HG03025 (cell line): ENCODE data around the gene BANK1.

Source experiments
- ATAC-seq: cut with Tn5 transposase; IDR thresholded peaks from one replicate; pipeline ENCODE4 v1.9.1; 2021; ENCODE audit warnings: mild to moderate bottlenecking, moderate library complexity; ENCODE audit not compliant: unreplicated experiment, low FRiP score

Gene BANK1

GRCh38 chr4:101807351-101807750 is 16.8 kb downstream of the BANK1 start:
- ATAC-seq: peak; percentile 36

GRCh38 chr4:101813604-101814003 is 23.1 kb downstream of the BANK1 start:
- ATAC-seq: peak; percentile 93

- no peak for ATAC-seq
These were observed 27.8 kb downstream of the BANK1 start for GRCh38 chr4:101818362-101818761.

- no peak for ATAC-seq
These were observed 33.3 kb downstream of the BANK1 start for GRCh38 chr4:101823864-101824263.

GRCh38 chr4:101824500-101824899 is 34.0 kb downstream of the BANK1 start:
- no peak for ATAC-seq

GRCh38 chr4:101825953-101826352 is 35.4 kb downstream of the BANK1 start:
- no peak for ATAC-seq

- ATAC-seq: no peak
These were observed 41.3 kb downstream of the BANK1 start for GRCh38 chr4:101831816-101832215.

GRCh38 chr4:101833480-101833879 is 43.0 kb downstream of the BANK1 start:
- no peak for ATAC-seq

GRCh38 chr4:101835121-101835904 is 44.8 kb downstream of the BANK1 start:
- no peak for ATAC-seq

GRCh38 chr4:101843054-101843453 is 52.5 kb downstream of the BANK1 start:
- no peak for ATAC-seq

GRCh38 chr4:101846550-101846949 is 56.0 kb downstream of the BANK1 start:
- no peak for ATAC-seq

GRCh38 chr4:101850698-101851097 is 60.2 kb downstream of the BANK1 start:
- ATAC-seq: no peak

GRCh38 chr4:101851672-101852071 is 61.1 kb downstream of the BANK1 start:
- ATAC-seq: no peak

- peak; percentile 91 for ATAC-seq
These were observed 62.5 kb downstream of the BANK1 start for GRCh38 chr4:101853028-101853427.

GRCh38 chr4:101853691-101854090 is 63.2 kb downstream of the BANK1 start:
- ATAC-seq: no peak

- no peak for ATAC-seq
These were observed 64.7 kb downstream of the BANK1 start for GRCh38 chr4:101855239-101855638.

GRCh38 chr4:101856149-101856548 is 65.6 kb downstream of the BANK1 start:
- ATAC-seq: no peak

- no peak for ATAC-seq
These were observed 66.6 kb downstream of the BANK1 start for GRCh38 chr4:101857176-101857575.

- no peak for ATAC-seq
These were observed 68.1 kb downstream of the BANK1 start for GRCh38 chr4:101858641-101859040.

GRCh38 chr4:101862595-101862994 is 72.1 kb downstream of the BANK1 start:
- no peak for ATAC-seq

- no peak for ATAC-seq
These were observed 74.1 kb downstream of the BANK1 start for GRCh38 chr4:101864660-101865059.

- ATAC-seq: no peak
These were observed 75.1 kb downstream of the BANK1 start for GRCh38 chr4:101865501-101866062.
